Fibroblast of lung (primary cell): Measurements from ENCODE around the gene OR8G5. TPM values are rescaled to one million over a fixed set of nuclear protein-coding genes. Genes with fewer than 3 reads are reported as not detected.
A peak's percentile ranks its signal among the peaks of the same experiment; 100 is the strongest.
"Not testable (repeated sequence)": the region's sequence is repeated elsewhere in the genome, so short reads cannot be mapped to it uniquely, and the experiment has no call there.

Experiments
- DNase-seq, 2 donors: peaks; one replicate each; pipeline versions ENCODE4 v3.0.0 to v3.0.0-alpha.2; 2010; ENCODE audit warnings: low read depth in 2 of 2
- H2AFZ ChIP-seq: 2 replicates; pipeline ENCODE4 v1.5.1; 2012; ENCODE audit warnings: low read length, control low read depth, inconsistent platforms
- H3K27ac ChIP-seq: 2 replicates; pipeline ENCODE4 v1.5.1; 2011; ENCODE audit warnings: low read length, control low read depth; ENCODE audit not compliant: insufficient read depth
- H3K27me3 ChIP-seq: 2 replicates; pipeline ENCODE4 v1.5.1; 2011; ENCODE audit warnings: mild to moderate bottlenecking, low read length; ENCODE audit not compliant: control insufficient read depth, insufficient read depth
- H3K36me3 ChIP-seq: 2 replicates; pipeline ENCODE4 v1.5.1; 2011; ENCODE audit warnings: low read length; ENCODE audit not compliant: control insufficient read depth, insufficient read depth
- H3K4me1 ChIP-seq: 2 replicates; pipeline ENCODE4 v1.5.1; 2011; ENCODE audit warnings: low read length; ENCODE audit not compliant: control insufficient read depth, insufficient read depth; ENCODE audit errors: extremely low read depth
- H3K4me2 ChIP-seq: 2 replicates; pipeline ENCODE4 v1.5.1; 2011; ENCODE audit warnings: low read length, control low read depth; ENCODE audit not compliant: insufficient read depth; ENCODE audit errors: extremely low read depth
- H3K4me3 ChIP-seq, 4 experiments: fragments of 200-600 bp in 1 of 4; sonication (generic) in 1 of 4; replicated peaks in 1 of 4; 2 replicates each; pipeline ENCODE4 v1.5.1; 2011 to 2016; ENCODE audit warnings: low read length in 4 of 4, low read depth in 3 of 4, mild to moderate bottlenecking in 3 of 4, control low read depth in 2 of 4, inconsistent platforms in 1 of 4, mixed read lengths in 1 of 4; ENCODE audit not compliant: insufficient read depth in 1 of 4; ENCODE audit errors: control extremely low read depth in 1 of 4
- H3K79me2 ChIP-seq: 2 replicates; pipeline ENCODE4 v1.5.1; 2012; ENCODE audit warnings: mild to moderate bottlenecking, low read length, inconsistent platforms; ENCODE audit not compliant: control insufficient read depth, insufficient read depth
- H3K9ac ChIP-seq: 2 replicates; pipeline ENCODE4 v1.5.1; 2011; ENCODE audit warnings: mild to moderate bottlenecking, low read length, control low read depth; ENCODE audit not compliant: insufficient read depth
- H3K9me3 ChIP-seq: 2 replicates; pipeline ENCODE4 v1.5.1; 2012; ENCODE audit warnings: low read depth, low read length; ENCODE audit not compliant: control insufficient read depth, insufficient read depth
- H4K20me1 ChIP-seq: 2 replicates; pipeline ENCODE4 v1.5.1; 2011; ENCODE audit warnings: low read length; ENCODE audit not compliant: control insufficient read depth, insufficient read depth; ENCODE audit errors: extremely low read depth
- CTCF ChIP-seq, 2 donors: IDR thresholded peaks in 1 of 2; conservative IDR thresholded peaks in 1 of 2; 1 replicate in 1 of 2; 2 replicates in 1 of 2; pipeline ENCODE4 v1.5.1; 2011 to 2012; ENCODE audit warnings: low read length in 2 of 2, control low read depth in 1 of 2, inconsistent platforms in 1 of 2, low read depth in 1 of 2, mild to moderate bottlenecking in 1 of 2
- EZH2 ChIP-seq: IDR thresholded peaks from 2 replicates; pipeline ENCODE4 v1.5.1; 2012; ENCODE audit warnings: low read length, control low read depth, mild to moderate bottlenecking; ENCODE audit errors: missing control alignments
- polyA plus RNA-seq, 2 donors: library from polyadenylated mRNA; depleted of rRNA in 1 of 2; stranded (reverse) in 1 of 2; unstranded in 1 of 2; fragments of >200 nt; gene quantifications; 2 replicates each; pipeline ENCODE4 v1.2.1, GENCODE V29; 2011 to 2012; ENCODE audit warnings: missing spikeins in 1 of 2
- total RNA-seq: library from RNA; depleted of rRNA; stranded (reverse); fragments of >200 nt; gene quantifications from 2 replicates; pipeline ENCODE4 v1.2.1, GENCODE V29; 2014

OR8G5 gene
- total and polyA plus RNA-seq, 2 donors (not counting 1 experiment from before 2014, with no cell fraction given): not detected

GRCh38 chr11:124240621-124241397 lies 15.4 kb upstream of the OR8G5 start, which contains the start of gene OR8G1:
Gene OR8G1, plus strand, starts transcription at chr11:124241095. Its CDS starts 8,581 bp downstream, at chr11:124249676.
- no peak within 1 kb of the TSS for H3K27ac ChIP-seq
- no peak within 1 kb of the TSS for H3K4me3 ChIP-seq
- no peaks in the 10 kb centered on the region for H3K79me2 ChIP-seq
- H3K9ac ChIP-seq: no peak within 1 kb of the TSS
- H3K36me3 ChIP-seq: no peaks in the 10 kb centered on the region
- H2AFZ ChIP-seq: no peak within 1 kb of the TSS
- H3K27me3 ChIP-seq: no peaks in the 10 kb centered on the region
- no peaks in the 10 kb centered on the region for H4K20me1 ChIP-seq
- no peak within 1 kb of the TSS for H3K4me2 ChIP-seq
- no peaks in the 10 kb centered on the region for H3K9me3 ChIP-seq
- no peaks in the 10 kb centered on the region for H3K4me1 ChIP-seq
- no peak for DNase-seq
- TF ChIP-seq CTCF (conservative IDR thresholded peaks at IDR 0.05 in 1 of 2, IDR thresholded peaks at IDR 0.05 in 1 of 2; ENCODE audit: low read depth in 1 of 2, low read length in 2 of 2): no peak
- no peak for TF ChIP-seq EZH2

- H3K27ac ChIP-seq, H3K4me2 ChIP-seq, H2AFZ ChIP-seq, DNase-seq, H3K9me3 ChIP-seq, H4K20me1 ChIP-seq, H3K27me3 ChIP-seq, H3K4me1 ChIP-seq, H3K79me2 ChIP-seq, H3K9ac ChIP-seq, H3K4me3 ChIP-seq, H3K36me3 ChIP-seq: not testable (repeated sequence)
Observed at GRCh38 chr11:124249869-124250268, 6.3 kb upstream of the OR8G5 start.

- not testable (repeated sequence) for H3K9me3 ChIP-seq
Observed at GRCh38 chr11:124265041-124265440, 8.9 kb downstream of the OR8G5 start.

GRCh38 chr11:124270886-124271285 lies 14.7 kb downstream of the OR8G5 start:
- H3K9me3 ChIP-seq, H4K20me1 ChIP-seq, H3K4me3 ChIP-seq, H3K4me1 ChIP-seq, H2AFZ ChIP-seq, H3K9ac ChIP-seq, H3K27ac ChIP-seq, H3K36me3 ChIP-seq, H3K27me3 ChIP-seq, H3K4me2 ChIP-seq, H3K79me2 ChIP-seq: not testable (repeated sequence)
- DNase-seq: peak in 1 of 2 donors; percentile 58

More at GRCh38 chr11:124265041-124265440, 8.9 kb downstream of the OR8G5 start:
- not testable (repeated sequence) for H3K27ac ChIP-seq, H4K20me1 ChIP-seq, H3K36me3 ChIP-seq, DNase-seq, H3K79me2 ChIP-seq, H3K9ac ChIP-seq, H3K4me1 ChIP-seq, H3K4me3 ChIP-seq, H3K27me3 ChIP-seq, H3K4me2 ChIP-seq, H2AFZ ChIP-seq
